GM12864 (cell line): ENCODE data around the gene PRR23E.

Experiments used
- DNase-seq: peaks from one replicate; pipeline ENCODE4 v3.0.0-alpha.2; 2011; ENCODE audit warnings: low read depth
- H3K4me3 ChIP-seq: 2 replicates; pipeline ENCODE4 v1.5.1; 2011; ENCODE audit warnings: mild to moderate bottlenecking, low read depth, low read length, control low read depth
- TF ChIP-seq, protein P1 (sequence below): IDR thresholded peaks from 2 replicates; pipeline ENCODE4 v1.5.1; 2011; ENCODE audit warnings: low read depth, mild to moderate bottlenecking, moderate library complexity, low read length, control low read depth, inconsistent platforms; ENCODE audit errors: missing control alignments

The PRR23E gene

DNA sequence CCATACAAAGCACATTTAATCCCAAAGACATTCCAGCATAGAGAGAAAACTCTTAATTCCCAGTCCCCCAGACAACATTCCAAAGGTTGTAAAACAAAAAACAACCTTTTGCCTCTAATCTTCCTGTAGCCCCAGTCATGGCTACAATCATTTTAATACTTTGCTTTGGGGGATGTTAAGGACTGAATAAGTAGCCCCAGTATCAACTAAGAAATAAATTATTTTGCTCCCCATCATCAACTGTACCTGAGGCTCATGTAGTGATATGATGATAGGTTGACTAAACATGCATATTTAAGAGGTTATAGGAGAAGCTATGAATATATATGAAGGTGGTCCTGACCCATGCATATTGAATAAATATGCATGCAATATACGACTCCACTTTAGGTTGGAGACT lies 54.4 kb downstream of the PRR23E start:
- no peak overlapping the region for H3K4me3 ChIP-seq
- TF ChIP-seq, protein P1, sequence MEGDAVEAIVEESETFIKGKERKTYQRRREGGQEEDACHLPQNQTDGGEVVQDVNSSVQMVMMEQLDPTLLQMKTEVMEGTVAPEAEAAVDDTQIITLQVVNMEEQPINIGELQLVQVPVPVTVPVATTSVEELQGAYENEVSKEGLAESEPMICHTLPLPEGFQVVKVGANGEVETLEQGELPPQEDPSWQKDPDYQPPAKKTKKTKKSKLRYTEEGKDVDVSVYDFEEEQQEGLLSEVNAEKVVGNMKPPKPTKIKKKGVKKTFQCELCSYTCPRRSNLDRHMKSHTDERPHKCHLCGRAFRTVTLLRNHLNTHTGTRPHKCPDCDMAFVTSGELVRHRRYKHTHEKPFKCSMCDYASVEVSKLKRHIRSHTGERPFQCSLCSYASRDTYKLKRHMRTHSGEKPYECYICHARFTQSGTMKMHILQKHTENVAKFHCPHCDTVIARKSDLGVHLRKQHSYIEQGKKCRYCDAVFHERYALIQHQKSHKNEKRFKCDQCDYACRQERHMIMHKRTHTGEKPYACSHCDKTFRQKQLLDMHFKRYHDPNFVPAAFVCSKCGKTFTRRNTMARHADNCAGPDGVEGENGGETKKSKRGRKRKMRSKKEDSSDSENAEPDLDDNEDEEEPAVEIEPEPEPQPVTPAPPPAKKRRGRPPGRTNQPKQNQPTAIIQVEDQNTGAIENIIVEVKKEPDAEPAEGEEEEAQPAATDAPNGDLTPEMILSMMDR = no peak
- no peak for DNase-seq
